GM12801 (cell line): ENCODE results near the gene PDLIM1.

Experiments used
- CTCF ChIP-seq: IDR thresholded peaks from one replicate; pipeline ENCODE4 v1.5.1; 2011; ENCODE audit warnings: control low read depth; ENCODE audit not compliant: insufficient read length; ENCODE audit errors: extremely low read depth

The PDLIM1 gene

GRCh38 chr10:95242581-95243317, 48.1 kb downstream of the PDLIM1 start:
- no peak for TF ChIP-seq CTCF

- TF ChIP-seq CTCF = no peak
These were observed 49.3 kb downstream of the PDLIM1 start for GRCh38 chr10:95241533-95241932.

- no peak for TF ChIP-seq CTCF
These were observed 50.0 kb downstream of the PDLIM1 start for GRCh38 chr10:95240811-95241210.

GRCh38 chr10:95237376-95238170, 53.2 kb downstream of the PDLIM1 start:
- no peak for TF ChIP-seq CTCF

- no peak for TF ChIP-seq CTCF
These were observed 54.5 kb downstream of the PDLIM1 start for GRCh38 chr10:95236068-95236903.

GRCh38 chr10:95235676-95236067, 55.1 kb downstream of the PDLIM1 start:
- TF ChIP-seq CTCF = no peak

GRCh38 chr10:95234951-95235350, 55.9 kb downstream of the PDLIM1 start:
- TF ChIP-seq CTCF = no peak
